Measurements from ENCODE around the gene PHKA2. TPM values are rescaled to one million over a fixed set of nuclear protein-coding genes. Genes with fewer than 3 reads are reported as not detected.
"Not testable (repeated sequence)": the region's sequence is repeated elsewhere in the genome, so short reads cannot be mapped to it uniquely, and the experiment has no call there.

Gene PHKA2
- total RNA-seq, 2 experiments from 2014 or later: 17.5 to 26.1 TPM

DNA sequence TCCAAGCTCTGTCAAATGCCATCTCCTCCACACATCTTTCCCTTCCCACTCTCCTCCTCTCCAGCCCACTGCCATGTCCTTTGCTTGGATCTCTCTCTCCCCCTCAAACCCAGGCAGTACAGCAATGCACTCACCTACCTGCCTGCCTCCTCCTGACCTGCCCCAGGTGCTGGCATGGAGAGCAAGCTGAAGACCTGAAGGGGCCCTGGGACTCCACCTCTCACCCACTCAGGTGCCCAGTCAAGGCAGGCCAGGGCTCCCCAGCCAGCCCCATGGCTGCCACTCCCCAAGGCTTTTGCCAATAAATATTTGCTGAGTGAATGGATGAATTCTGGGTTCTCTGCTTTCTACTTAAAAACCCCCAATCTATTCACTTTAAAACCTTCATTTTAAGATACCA, 12.6 kb upstream of the PHKA2 start:
- Mint-ChIP-seq H3K27me3 (no peaks in the 10 kb centered on the region), H3K4me3 (no peak overlapping the region), H3K4me1 (no peaks in the 10 kb centered on the region), H3K9me3 (ENCODE audit: low read depth) (no peaks in the 10 kb centered on the region), H3K27ac (no peak overlapping the region), H3K36me3 (no peaks in the 10 kb centered on the region)
- DNase-seq (no peak), ATAC-seq (no peak)
- CTCF ChIA-PET: no interaction called here

DNA sequence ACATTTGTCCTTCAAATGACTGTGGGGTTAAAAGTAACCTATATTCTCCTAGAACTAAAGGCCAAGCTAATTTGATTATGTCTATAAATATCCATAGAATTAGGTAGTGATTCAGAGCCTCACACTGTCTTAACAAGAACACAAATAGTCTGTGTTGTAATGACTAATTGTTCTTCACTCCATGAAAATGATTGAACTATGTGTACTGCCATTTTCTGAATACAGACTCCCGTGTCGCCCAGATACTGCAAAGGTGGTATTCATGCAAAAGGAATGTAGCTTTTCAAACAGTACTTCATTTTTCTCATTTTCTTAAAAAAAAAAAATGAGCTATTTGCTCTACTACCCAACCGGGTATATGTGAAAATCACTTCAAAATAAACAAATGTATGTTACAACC, 11.3 kb upstream of the PHKA2 start:
- Mint-ChIP-seq H3K4me3 (no peak overlapping the region), H3K36me3 (no peaks in the 10 kb centered on the region), H3K4me1 (no peaks in the 10 kb centered on the region), H3K9me3 (ENCODE audit: low read depth) (no peaks in the 10 kb centered on the region), H3K27ac (no peak overlapping the region), H3K27me3 (no peaks in the 10 kb centered on the region)
- DNase-seq (no peak), ATAC-seq (no peak)
- CTCF ChIA-PET: no interaction called here

DNA sequence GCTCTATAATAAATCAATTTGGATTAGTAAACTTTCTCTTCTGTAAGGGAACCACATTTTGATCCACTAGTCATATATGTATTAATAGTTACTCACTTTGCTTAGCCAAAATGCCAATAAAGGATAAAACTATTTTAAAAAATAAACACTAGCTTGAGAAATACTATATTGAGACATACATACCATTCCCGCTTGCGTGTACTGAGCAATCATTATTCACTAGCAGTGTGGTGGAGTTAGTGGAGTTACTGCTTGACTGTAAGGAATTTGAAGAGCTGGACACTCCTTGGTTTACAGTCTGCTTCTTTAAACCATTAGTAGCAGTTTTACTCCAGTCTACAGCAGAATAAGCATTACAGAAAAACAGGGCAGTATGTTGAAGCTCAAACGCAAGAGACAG, 10.8 kb upstream of the PHKA2 start:
- H3K36me3 Mint-ChIP-seq: no peaks in the 10 kb centered on the region
- H3K9me3 Mint-ChIP-seq (ENCODE audit: low read depth): no peaks in the 10 kb centered on the region
- no peak overlapping the region for H3K27ac Mint-ChIP-seq
- ATAC-seq: no peak
- CTCF ChIA-PET: no interaction called here
- no peak overlapping the region for H3K4me3 Mint-ChIP-seq
- H3K4me1 Mint-ChIP-seq: no peaks in the 10 kb centered on the region
- no peak for DNase-seq
- H3K27me3 Mint-ChIP-seq: no peaks in the 10 kb centered on the region

- Mint-ChIP-seq H3K27ac (no peak overlapping the region), H3K4me3 (no peak overlapping the region), H3K9me3 (ENCODE audit: low read depth) (no peaks in the 10 kb centered on the region), H3K27me3 (no peaks in the 10 kb centered on the region), H3K36me3 (no peaks in the 10 kb centered on the region), H3K4me1 (no peaks in the 10 kb centered on the region)
- CTCF ChIA-PET: no interaction called here
- ATAC-seq (no peak), DNase-seq (no peak)
Measured at GRCh38 chrX:18992829-18993228, 8.9 kb upstream of the PHKA2 start.

DNA sequence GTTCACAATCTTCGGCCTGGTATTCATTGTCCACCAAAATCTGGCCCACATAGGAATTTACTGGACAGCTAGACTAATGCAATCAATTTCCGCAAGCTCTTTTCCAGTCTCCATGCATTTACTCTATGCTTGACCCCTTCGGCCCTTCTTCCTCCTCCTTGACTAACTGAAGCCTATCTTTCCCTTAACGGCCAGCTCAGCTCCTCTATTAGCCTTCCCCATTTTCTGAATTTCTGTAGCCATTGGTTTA, 1.2 kb upstream of the PHKA2 start:
- CTCF ChIA-PET: no interaction called here
- peak overlapping the region; percentile 77 for H3K4me3 Mint-ChIP-seq
- H3K4me1 Mint-ChIP-seq: peaks cover 20% of the 10 kb centered on the region
- no peaks in the 10 kb centered on the region for H3K27me3 Mint-ChIP-seq
- no peak for DNase-seq
- H3K36me3 Mint-ChIP-seq: peaks cover 1% of the 10 kb centered on the region
- H3K27ac Mint-ChIP-seq: peak overlapping the region; percentile 80
- no peak for ATAC-seq
- H3K9me3 Mint-ChIP-seq (ENCODE audit: low read depth): no peaks in the 10 kb centered on the region

DNA sequence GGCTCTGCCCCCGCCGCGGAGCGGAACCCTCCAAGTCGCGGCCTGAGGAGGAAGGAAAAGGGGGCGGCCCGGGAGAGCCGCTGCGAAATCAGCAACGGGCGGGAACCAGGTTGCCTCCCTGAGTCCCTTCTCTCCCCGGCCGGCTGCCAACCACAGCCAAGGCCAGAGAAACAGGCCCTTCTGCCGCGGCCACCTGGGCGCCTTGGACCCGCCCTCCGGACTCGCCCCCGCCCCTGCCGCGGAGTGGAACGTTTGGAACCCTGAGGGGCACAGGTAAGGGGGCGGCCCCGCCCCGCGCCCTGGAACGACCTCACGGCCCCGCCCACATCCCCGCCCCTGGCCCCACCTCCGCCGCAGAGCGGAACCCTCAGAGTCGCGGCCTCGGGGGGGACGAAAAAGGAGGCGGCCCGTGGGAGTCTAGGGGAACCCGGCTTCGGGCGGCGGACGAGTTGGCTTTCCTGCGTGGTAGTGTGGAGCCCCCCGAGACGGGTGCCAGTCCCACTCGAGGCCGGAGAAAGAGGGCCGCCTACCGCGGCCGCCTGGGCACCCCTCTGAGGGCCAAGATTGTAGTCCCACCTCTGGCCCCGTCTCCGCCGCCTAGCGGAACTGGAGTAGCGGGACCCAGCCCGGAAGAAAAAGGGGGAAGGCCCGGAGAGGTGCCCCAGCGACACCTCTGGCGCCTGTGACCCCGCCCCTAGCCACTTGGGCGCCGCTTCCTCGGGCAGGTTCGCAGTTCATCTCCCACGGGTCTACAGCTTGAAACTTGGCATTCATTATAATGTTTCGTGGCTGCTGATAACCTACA, 669 bp upstream of the PHKA2 start:
- Mint-ChIP-seq H3K4me1 (peaks cover 20% of the 10 kb centered on the region), H3K4me3 (peak overlapping the region; percentile 77), H3K27me3 (no peaks in the 10 kb centered on the region), H3K9me3 (ENCODE audit: low read depth) (no peaks in the 10 kb centered on the region), H3K27ac (peak overlapping the region; percentile 80), H3K36me3 (peaks cover 1% of the 10 kb centered on the region)
- peak; percentile 87 for ATAC-seq
- CTCF ChIA-PET: interaction anchor here (0.6 kb wide), 1 partner anchor 16 kb away, joined by 3 read pairs; no protein-coding TSS in a partner anchor
- peak; percentile 87 for DNase-seq

DNA sequence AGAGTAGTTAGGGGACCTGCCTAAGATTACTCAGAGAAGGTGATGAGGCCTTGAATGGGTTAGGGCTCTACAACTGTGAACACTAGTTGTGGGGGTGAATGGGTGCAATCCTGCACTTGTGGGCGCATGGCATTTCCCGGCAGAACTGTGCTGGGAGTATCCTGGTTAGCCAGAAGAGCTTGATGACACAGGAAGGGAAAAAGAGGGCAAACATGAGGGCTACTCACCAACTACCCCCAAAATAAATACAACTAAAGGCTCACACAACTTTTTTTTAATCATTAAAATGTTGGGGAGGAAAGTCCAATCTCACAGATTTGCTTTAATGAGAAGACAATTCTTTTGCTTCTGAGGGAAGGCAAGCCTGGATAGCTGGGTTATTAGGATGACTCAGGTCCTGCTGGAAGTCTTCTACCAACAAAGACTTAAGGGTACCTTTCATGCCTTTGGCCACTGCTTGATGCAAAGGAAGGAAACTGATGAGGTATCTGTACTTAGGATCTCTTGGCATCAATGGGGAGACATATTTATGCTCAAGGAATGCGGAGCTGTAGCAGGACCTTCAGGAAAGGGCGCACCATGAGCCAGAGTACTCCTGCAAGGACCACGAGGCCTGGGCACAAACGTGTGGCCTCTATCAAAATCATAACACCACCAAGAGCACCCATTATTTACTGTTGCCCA, 2.6 kb downstream of the PHKA2 start:
- ATAC-seq: no peak
- no peak overlapping the region for H3K27ac Mint-ChIP-seq

GRCh38 chrX:18980262-18980661, 3.7 kb downstream of the PHKA2 start:
- H3K36me3 Mint-ChIP-seq; H3K27ac Mint-ChIP-seq; ATAC-seq; CTCF ChIA-PET; H3K4me3 Mint-ChIP-seq; H3K27me3 Mint-ChIP-seq; DNase-seq; H3K9me3 Mint-ChIP-seq (ENCODE audit: low read depth): not testable (repeated sequence)
- H3K4me1 Mint-ChIP-seq: peaks cover 16% of the 10 kb centered on the region

More for the DNA sequence above, 2.6 kb downstream of the PHKA2 start:
- CTCF ChIA-PET: no interaction called here
- peaks cover 20% of the 10 kb centered on the region for H3K4me1 Mint-ChIP-seq
- no peak overlapping the region for H3K4me3 Mint-ChIP-seq
- no peaks in the 10 kb centered on the region for H3K9me3 Mint-ChIP-seq (ENCODE audit: low read depth)
- DNase-seq: no peak
- no peaks in the 10 kb centered on the region for H3K27me3 Mint-ChIP-seq
- peaks cover 1% of the 10 kb centered on the region for H3K36me3 Mint-ChIP-seq

GRCh38 chrX:18974993-18975392, 8.9 kb downstream of the PHKA2 start:
- DNase-seq (no peak), ATAC-seq (no peak)
- H3K4me3 Mint-ChIP-seq: no peak overlapping the region
- CTCF ChIA-PET: no interaction called here
- H3K4me1 Mint-ChIP-seq: no peaks in the 10 kb centered on the region
- H3K36me3 Mint-ChIP-seq: peaks cover 1% of the 10 kb centered on the region
- H3K27me3 Mint-ChIP-seq: no peaks in the 10 kb centered on the region
- H3K27ac Mint-ChIP-seq: no peak overlapping the region
- H3K9me3 Mint-ChIP-seq (ENCODE audit: low read depth): no peaks in the 10 kb centered on the region

GRCh38 chrX:18973527-18974192, 10.3 kb downstream of the PHKA2 start:
- no peak for ATAC-seq
- peaks cover 1% of the 10 kb centered on the region for H3K36me3 Mint-ChIP-seq
- H3K27ac Mint-ChIP-seq: no peak overlapping the region

DNA sequence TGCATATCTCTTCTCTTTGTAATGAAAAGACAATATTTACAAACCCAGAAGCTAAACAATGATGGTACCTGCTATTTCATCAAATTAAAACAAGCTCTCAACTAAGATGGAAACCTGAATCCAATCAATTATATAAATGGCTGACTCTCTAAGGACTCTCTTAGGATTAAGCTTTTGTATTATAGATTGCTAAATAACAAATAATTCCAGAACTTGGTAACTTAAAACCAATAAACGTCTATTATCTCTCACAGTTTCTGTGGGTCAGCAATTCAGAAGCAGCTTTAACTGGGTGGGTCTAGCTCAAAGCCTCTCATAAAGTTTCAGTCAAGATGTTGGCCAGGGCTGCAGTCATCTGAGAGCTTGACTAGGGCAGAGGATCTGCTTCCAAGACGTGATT, 12.4 kb downstream of the PHKA2 start:
- no peak overlapping the region for H3K27ac Mint-ChIP-seq
- CTCF ChIA-PET: no interaction called here
- H3K4me1 Mint-ChIP-seq: no peaks in the 10 kb centered on the region
- no peaks in the 10 kb centered on the region for H3K27me3 Mint-ChIP-seq
- no peaks in the 10 kb centered on the region for H3K9me3 Mint-ChIP-seq (ENCODE audit: low read depth)
- ATAC-seq (no peak), DNase-seq (no peak)
- peaks cover 1% of the 10 kb centered on the region for H3K36me3 Mint-ChIP-seq
- H3K4me3 Mint-ChIP-seq: no peak overlapping the region

More at GRCh38 chrX:18973527-18974192, 10.3 kb downstream of the PHKA2 start:
- H3K4me1 Mint-ChIP-seq: no peaks in the 10 kb centered on the region
- CTCF ChIA-PET: no interaction called here
- no peaks in the 10 kb centered on the region for H3K9me3 Mint-ChIP-seq (ENCODE audit: low read depth)
- no peaks in the 10 kb centered on the region for H3K27me3 Mint-ChIP-seq
- no peak overlapping the region for H3K4me3 Mint-ChIP-seq
- DNase-seq: no peak

DNA sequence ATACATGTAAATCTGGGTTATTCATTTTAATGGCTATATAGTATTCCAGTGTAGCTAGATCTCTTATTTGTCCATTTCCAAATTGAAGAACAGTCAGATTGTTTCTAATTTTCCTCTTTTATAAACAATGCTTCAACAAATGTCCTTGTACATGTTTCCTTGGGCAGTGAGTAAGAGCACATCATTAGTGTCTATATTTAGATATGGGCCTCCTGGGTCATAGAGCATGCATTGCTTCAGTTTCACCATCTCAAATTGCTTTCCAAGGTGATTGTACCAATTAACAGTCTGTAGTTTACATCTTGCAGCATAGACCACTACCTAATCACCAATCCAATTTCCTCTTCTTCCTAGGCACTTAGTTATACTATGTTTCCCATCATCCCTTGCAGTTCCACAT, 13.4 kb downstream of the PHKA2 start:
- no peaks in the 10 kb centered on the region for H3K27me3 Mint-ChIP-seq
- CTCF ChIA-PET: no interaction called here
- DNase-seq: no peak

DNA sequence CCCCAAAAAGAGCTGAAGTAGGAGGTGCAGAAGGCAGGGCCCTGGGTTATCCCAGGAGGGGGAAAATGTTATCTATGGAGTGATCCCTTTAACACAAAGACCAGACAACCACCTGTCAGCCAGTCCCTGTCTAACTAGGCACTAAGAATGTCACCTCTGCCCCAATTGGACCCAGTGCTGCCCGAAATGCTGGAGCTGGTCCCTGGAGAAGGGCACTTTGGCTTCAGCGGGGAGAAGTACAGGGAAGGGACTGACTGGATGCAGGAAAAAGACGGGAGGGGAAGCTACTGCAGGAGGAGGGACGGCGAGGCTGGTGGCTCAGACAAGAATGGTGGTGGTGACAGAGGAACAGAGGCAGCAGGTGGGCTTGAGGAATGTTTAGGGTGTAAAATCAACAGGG, 17.3 kb downstream of the PHKA2 start:
- peaks cover 1% of the 10 kb centered on the region for H3K36me3 Mint-ChIP-seq
- no peak for ATAC-seq

More for the DNA sequence above, 13.4 kb downstream of the PHKA2 start:
- peaks cover 1% of the 10 kb centered on the region for H3K36me3 Mint-ChIP-seq
- H3K27ac Mint-ChIP-seq: no peak overlapping the region
- no peaks in the 10 kb centered on the region for H3K4me1 Mint-ChIP-seq
- H3K4me3 Mint-ChIP-seq: no peak overlapping the region
- H3K9me3 Mint-ChIP-seq (ENCODE audit: low read depth): no peaks in the 10 kb centered on the region
- no peak for ATAC-seq

GRCh38 chrX:18964901-18965300, 19.0 kb downstream of the PHKA2 start:
- DNase-seq (no peak), ATAC-seq (no peak)
- H3K9me3 Mint-ChIP-seq (ENCODE audit: low read depth): no peaks in the 10 kb centered on the region
- no peak overlapping the region for H3K27ac Mint-ChIP-seq
- peaks cover 17% of the 10 kb centered on the region for H3K4me1 Mint-ChIP-seq
- no peaks in the 10 kb centered on the region for H3K36me3 Mint-ChIP-seq
- CTCF ChIA-PET: no interaction called here
- H3K4me3 Mint-ChIP-seq: no peak overlapping the region
- H3K27me3 Mint-ChIP-seq: no peaks in the 10 kb centered on the region

More for the DNA sequence above, 17.3 kb downstream of the PHKA2 start:
- DNase-seq: no peak
- H3K27me3 Mint-ChIP-seq: no peaks in the 10 kb centered on the region
- H3K9me3 Mint-ChIP-seq (ENCODE audit: low read depth): no peaks in the 10 kb centered on the region
- no peak overlapping the region for H3K4me3 Mint-ChIP-seq
- H3K4me1 Mint-ChIP-seq: peaks cover 13% of the 10 kb centered on the region
- no peak overlapping the region for H3K27ac Mint-ChIP-seq
- CTCF ChIA-PET: no interaction called here

Data from activated CD8-positive, alpha-beta memory T cell treated with anti-CD3 and anti-CD28 coated beads, Interleukin-2, amount 10 ng/mL, durations not matched to agents 7 days and 5 days (primary cell).